Gastroesophageal sphincter (tissue), 3 donors: ENCODE measurements around the gene PSTPIP1.

ENCODE experiments used
- CTCF ChIP-seq, 4 experiments: fragments of 200-600 bp in 2 of 4; fragments of 450-650 bp in 2 of 4; sonication (generic) in 1 of 4; IDR thresholded peaks; one replicate each; pipeline ENCODE4 v1.5.1; 2017 to 2019; ENCODE audit warnings: antibody characterized with exemption in 4 of 4, mild to moderate bottlenecking in 2 of 4, moderate library complexity in 2 of 4
- EP300 ChIP-seq: sonication (generic); formaldehyde crosslinking; IDR thresholded peaks from one replicate; pipeline ENCODE4 v1.6.1; 2017; ENCODE audit warnings: antibody characterized with exemption, mild to moderate bottlenecking
- POLR2A ChIP-seq, 2 donors: fragments of 450-650 bp; IDR thresholded peaks; one replicate each; pipeline ENCODE4 v1.6.1; 2017; ENCODE audit warnings: antibody characterized with exemption in 2 of 2, mild to moderate bottlenecking in 2 of 2, moderate library complexity in 1 of 2
- POLR2AphosphoS5 ChIP-seq: sonication (generic); formaldehyde crosslinking; IDR thresholded peaks from one replicate; pipeline ENCODE4 v1.6.1; 2017; ENCODE audit warnings: antibody characterized with exemption

GRCh38 chr15:76974456-76975036 lies 20.4 kb upstream of the PSTPIP1 start:
- TF ChIP-seq POLR2A (IDR thresholded peaks at IDR 0.05) (no peak), CTCF (IDR thresholded peaks at IDR 0.05) (no peak), EP300 (no peak), POLR2AphosphoS5 (no peak)
